ENCODE data around the gene IFNA13. TPM values are rescaled to one million over a fixed set of nuclear protein-coding genes. Genes with fewer than 3 reads are reported as not detected.
"Not testable (repeated sequence)": the region's sequence is repeated elsewhere in the genome, so short reads cannot be mapped to it uniquely, and the experiment has no call there.

IFNA13 gene
- not detected in 2 replicates for total RNA-seq (2014; rRNA removed; shearing (Covaris generic))
- polyA plus RNA-seq (2015; cell fraction: cytosol; rRNA removed), result not detected in 2 replicates
- polyA plus RNA-seq (2015; cell fraction: nucleus; rRNA removed), result not detected in 2 replicates

GRCh38 chr9:21367957-21368356 lies at the start of gene IFNA13:
Gene IFNA13 (minus strand): TSS chr9:21368057. CDS start chr9:21368010, 47 bp downstream.
- DNase-seq (ENCODE audit: low read depth), result no peak

GRCh38 chr9:21415493-21416267 lies 47.8 kb upstream of the IFNA13 start:
- DNase-seq (ENCODE audit: low read depth), result no peak

- DNase-seq (ENCODE audit: low read depth), result no peak
Observed at GRCh38 chr9:21414220-21414940, 46.5 kb upstream of the IFNA13 start.

- no peak for DNase-seq (ENCODE audit: low read depth)
Observed at GRCh38 chr9:21413624-21414023, 45.8 kb upstream of the IFNA13 start.

- no peak for DNase-seq (ENCODE audit: low read depth)
Observed at GRCh38 chr9:21413151-21413550, 45.3 kb upstream of the IFNA13 start.

GRCh38 chr9:21412107-21412506 lies 44.2 kb upstream of the IFNA13 start:
- no peak for DNase-seq (ENCODE audit: low read depth)

GRCh38 chr9:21408817-21409216 lies 41.0 kb upstream of the IFNA13 start, which contains the start of gene IFNA8:
Gene IFNA8 (plus strand): TSS chr9:21409117. CDS start chr9:21409177, 60 bp downstream.
- no peak for DNase-seq (ENCODE audit: low read depth)

- no peak for DNase-seq (ENCODE audit: low read depth)
Observed at GRCh38 chr9:21404146-21404545, 36.3 kb upstream of the IFNA13 start.

- DNase-seq (ENCODE audit: low read depth), result no peak
Observed at GRCh38 chr9:21402386-21403251, 34.8 kb upstream of the IFNA13 start.

- no peak for DNase-seq (ENCODE audit: low read depth)
Observed at GRCh38 chr9:21399956-21400355, 32.1 kb upstream of the IFNA13 start.

- DNase-seq (ENCODE audit: low read depth), result no peak
Observed at GRCh38 chr9:21398955-21399489, 31.2 kb upstream of the IFNA13 start.

- DNase-seq (ENCODE audit: low read depth), result no peak
Observed at GRCh38 chr9:21395778-21396717, 28.2 kb upstream of the IFNA13 start.

GRCh38 chr9:21392270-21392669 lies 24.4 kb upstream of the IFNA13 start:
- DNase-seq (ENCODE audit: low read depth), result peak; percentile 58

GRCh38 chr9:21385131-21385670 lies 17.3 kb upstream of the IFNA13 start, which contains the start of gene IFNA2:
Gene IFNA2 (minus strand): TSS chr9:21385398. CDS start chr9:21385329, 69 bp downstream.
- no peak for DNase-seq (ENCODE audit: low read depth)

GRCh38 chr9:21383627-21384026 lies 15.8 kb upstream of the IFNA13 start:
- no peak for DNase-seq (ENCODE audit: low read depth)

GRCh38 chr9:21381448-21382339 lies 13.8 kb upstream of the IFNA13 start:
- no peak for DNase-seq (ENCODE audit: low read depth)

- DNase-seq (ENCODE audit: low read depth), result not testable (repeated sequence)
Observed at GRCh38 chr9:21371467-21371866, 3.6 kb upstream of the IFNA13 start.

- not testable (repeated sequence) for DNase-seq (ENCODE audit: low read depth)
Observed at GRCh38 chr9:21367169-21367568, 688 bp downstream of the IFNA13 start.
